HL-60 (cell line): Measurements from ENCODE around the gene HSDL2.

Experiments
- DNase-seq, 2 experiments: peaks; one replicate each; pipeline ENCODE4 v3.0.0-alpha.2; 2010 to 2020; ENCODE audit warnings: low read depth in 1 of 2, low spot score in 1 of 2
- H3K27ac ChIP-seq: fragments of 250-450 bp; sonication (Bioruptor Pico); replicated peaks from 2 replicates; pipeline ENCODE4 v1.5.1; 2020; ENCODE audit warnings: mild to moderate bottlenecking, moderate library complexity
- H3K27me3 ChIP-seq: fragments of 250-450 bp; sonication (Bioruptor Pico); 2 replicates; pipeline ENCODE4 v1.5.1; 2021; ENCODE audit warnings: mild to moderate bottlenecking, moderate library complexity; ENCODE audit not compliant: insufficient read depth, poor library complexity, severe bottlenecking
- H3K4me3 ChIP-seq: replicated peaks from 2 replicates; pipeline ENCODE4 v1.5.1; 2011; ENCODE audit warnings: mild to moderate bottlenecking, control low read depth, low read length; ENCODE audit not compliant: insufficient read depth
- GABPA ChIP-seq: IDR thresholded peaks from 2 replicates; pipeline ENCODE4 v1.6.1; 2012; ENCODE audit warnings: low read depth
- POLR2AphosphoS5 ChIP-seq: IDR thresholded peaks from 2 replicates; pipeline ENCODE4 v1.6.1; 2012; ENCODE audit warnings: low read depth
- REST ChIP-seq: IDR thresholded peaks from 2 replicates; pipeline ENCODE4 v1.6.1; 2012; ENCODE audit warnings: low read depth; ENCODE audit not compliant: insufficient replicate concordance
- SPI1 ChIP-seq: IDR thresholded peaks from 2 replicates; pipeline ENCODE4 v1.6.1; 2012; ENCODE audit warnings: low read depth, mild to moderate bottlenecking, borderline replicate concordance
- TF ChIP-seq, protein P1 (sequence below): IDR thresholded peaks from one replicate; pipeline ENCODE4 v1.5.1; 2011; ENCODE audit warnings: low read length, control low read depth, inconsistent platforms; ENCODE audit not compliant: insufficient read depth

The HSDL2 gene

GRCh38 chr9:112337547-112337946 is 42.4 kb upstream of the HSDL2 start:
- no peak for DNase-seq
- TF ChIP-seq GABPA: no peak
- TF ChIP-seq, protein P1, sequence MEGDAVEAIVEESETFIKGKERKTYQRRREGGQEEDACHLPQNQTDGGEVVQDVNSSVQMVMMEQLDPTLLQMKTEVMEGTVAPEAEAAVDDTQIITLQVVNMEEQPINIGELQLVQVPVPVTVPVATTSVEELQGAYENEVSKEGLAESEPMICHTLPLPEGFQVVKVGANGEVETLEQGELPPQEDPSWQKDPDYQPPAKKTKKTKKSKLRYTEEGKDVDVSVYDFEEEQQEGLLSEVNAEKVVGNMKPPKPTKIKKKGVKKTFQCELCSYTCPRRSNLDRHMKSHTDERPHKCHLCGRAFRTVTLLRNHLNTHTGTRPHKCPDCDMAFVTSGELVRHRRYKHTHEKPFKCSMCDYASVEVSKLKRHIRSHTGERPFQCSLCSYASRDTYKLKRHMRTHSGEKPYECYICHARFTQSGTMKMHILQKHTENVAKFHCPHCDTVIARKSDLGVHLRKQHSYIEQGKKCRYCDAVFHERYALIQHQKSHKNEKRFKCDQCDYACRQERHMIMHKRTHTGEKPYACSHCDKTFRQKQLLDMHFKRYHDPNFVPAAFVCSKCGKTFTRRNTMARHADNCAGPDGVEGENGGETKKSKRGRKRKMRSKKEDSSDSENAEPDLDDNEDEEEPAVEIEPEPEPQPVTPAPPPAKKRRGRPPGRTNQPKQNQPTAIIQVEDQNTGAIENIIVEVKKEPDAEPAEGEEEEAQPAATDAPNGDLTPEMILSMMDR: no peak
- no peak for TF ChIP-seq REST
- no peak for TF ChIP-seq POLR2AphosphoS5
- no peak for TF ChIP-seq SPI1
- Histone ChIP-seq H3K27ac (no peak overlapping the region), H3K4me3 (no peak overlapping the region), H3K27me3 (no peaks in the 10 kb centered on the region)

DNA sequence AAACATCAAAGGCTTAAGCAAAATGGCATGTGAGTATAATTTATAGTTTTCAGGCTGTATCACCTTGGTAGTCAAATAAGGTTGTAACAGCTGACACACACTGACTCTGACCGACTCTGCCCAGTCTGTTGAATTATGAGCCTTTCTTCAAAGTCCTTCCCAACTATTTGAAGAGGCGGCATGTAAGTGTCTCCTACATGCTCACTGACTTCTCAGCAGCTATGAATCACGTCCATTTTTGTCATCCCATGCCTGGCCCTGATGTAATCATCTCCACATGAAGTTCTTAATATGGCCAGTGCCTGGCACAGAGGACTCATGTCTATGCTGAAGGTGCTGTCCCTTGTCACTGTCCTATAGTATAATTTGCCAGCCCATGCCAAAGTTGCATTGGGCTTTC is 41.3 kb upstream of the HSDL2 start:
- Histone ChIP-seq H3K27me3 (no peaks in the 10 kb centered on the region), H3K4me3 (no peak overlapping the region), H3K27ac (no peak overlapping the region)
- DNase-seq: no peak
- TF ChIP-seq REST: no peak

DNA sequence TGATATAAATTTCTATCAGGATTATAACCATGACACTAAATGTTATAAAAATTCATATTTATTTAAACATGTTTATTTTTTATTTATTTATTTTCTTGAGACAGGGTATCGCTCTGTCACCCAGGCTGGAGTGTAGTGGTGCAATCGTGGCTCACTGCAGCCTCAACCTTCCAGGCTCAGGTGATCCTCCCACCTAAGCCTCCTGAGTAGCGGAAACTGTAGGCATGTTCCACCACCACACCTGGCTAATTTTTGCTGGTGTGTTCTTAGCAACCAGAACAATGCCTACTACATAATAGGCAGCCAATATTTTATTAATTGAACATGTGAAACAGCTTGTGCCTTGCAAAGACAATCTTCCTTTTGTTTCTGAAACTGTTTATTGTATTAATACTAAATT is 40.0 kb upstream of the HSDL2 start:
- TF ChIP-seq POLR2AphosphoS5 (no peak), GABPA (no peak), REST (no peak), SPI1 (no peak)
- TF ChIP-seq, protein P1: no peak
- DNase-seq: no peak
- no peaks in the 10 kb centered on the region for H3K27me3 ChIP-seq
- no peak overlapping the region for H3K4me3 ChIP-seq
- no peak overlapping the region for H3K27ac ChIP-seq

GRCh38 chr9:112341730-112342129 is 38.2 kb upstream of the HSDL2 start:
- H3K27ac ChIP-seq: no peak overlapping the region
- H3K4me3 ChIP-seq: no peak overlapping the region
- no peaks in the 10 kb centered on the region for H3K27me3 ChIP-seq
- no peak for TF ChIP-seq SPI1
- TF ChIP-seq REST: no peak
- TF ChIP-seq POLR2AphosphoS5: no peak
- TF ChIP-seq, protein P1: no peak
- no peak for TF ChIP-seq GABPA
- no peak for DNase-seq
